ENCODE data around the gene PXDN.

PXDN gene

DNA sequence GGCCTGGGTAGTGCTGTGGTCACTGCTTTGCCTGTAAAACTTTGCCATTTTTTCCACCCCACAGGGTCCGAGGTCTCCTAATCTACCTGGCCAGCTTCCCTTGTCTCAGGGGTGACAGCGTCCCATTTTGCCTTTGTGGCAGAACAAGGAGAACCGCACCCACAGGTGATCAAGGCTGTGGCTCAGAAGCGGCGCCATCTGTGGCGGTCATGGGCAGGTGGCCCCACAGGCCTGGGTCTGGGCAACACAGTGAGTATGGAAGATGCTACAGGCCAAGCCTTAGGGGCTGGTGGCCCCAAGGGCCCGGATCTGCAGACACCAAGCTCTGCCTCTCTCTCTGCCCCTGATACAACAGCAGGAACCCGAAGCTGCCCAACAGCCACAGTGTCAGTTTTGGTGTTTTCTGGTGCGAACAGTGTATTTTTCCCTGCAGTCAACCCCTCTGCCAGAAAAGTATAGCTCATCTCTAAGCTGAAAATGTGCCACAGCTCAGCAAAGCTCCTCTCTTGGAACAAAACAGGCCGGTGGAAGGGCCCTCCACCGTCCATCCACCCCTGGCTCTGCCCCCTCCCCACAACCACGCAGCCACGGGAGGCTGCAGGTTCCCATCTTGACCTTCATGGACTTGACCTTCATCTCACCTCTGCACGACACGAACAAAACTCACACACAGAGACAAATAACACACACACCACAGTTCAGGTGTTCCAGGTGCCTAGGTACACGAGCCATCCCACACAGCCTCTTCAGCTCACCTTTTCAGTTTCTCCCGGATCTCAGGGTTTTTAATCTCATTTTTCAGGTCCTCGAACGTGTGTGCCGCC lies 96.7 kb downstream of the PXDN start:
- H4K20me1 ChIP-seq (ENCODE audit: insufficient read depth, low read length), result no peaks in the 10 kb centered on the region
- no peak overlapping the region for H3K27ac ChIP-seq (ENCODE audit: low read length)
- H3K9me2 ChIP-seq (replicated peaks; ENCODE audit: insufficient read depth, low read length), result no peaks in the 10 kb centered on the region
- no peaks in the 10 kb centered on the region for H3K9me3 ChIP-seq (replicated peaks; ENCODE audit: insufficient read depth, low read length)
- no peaks in the 10 kb centered on the region for H3K4me1 ChIP-seq (ENCODE audit: low read length)
- no peak overlapping the region for H3K4me2 ChIP-seq (ENCODE audit: low read depth, low read length)
- no peak for TF ChIP-seq EZH2 (optimal IDR thresholded peaks at IDR 0.05; ENCODE audit: low read depth, low read length)
- TF ChIP-seq EZH2phosphoT487 (IDR thresholded peaks at IDR 0.05; ENCODE audit: low read length), result no peak
- TF ChIP-seq, protein P1, sequence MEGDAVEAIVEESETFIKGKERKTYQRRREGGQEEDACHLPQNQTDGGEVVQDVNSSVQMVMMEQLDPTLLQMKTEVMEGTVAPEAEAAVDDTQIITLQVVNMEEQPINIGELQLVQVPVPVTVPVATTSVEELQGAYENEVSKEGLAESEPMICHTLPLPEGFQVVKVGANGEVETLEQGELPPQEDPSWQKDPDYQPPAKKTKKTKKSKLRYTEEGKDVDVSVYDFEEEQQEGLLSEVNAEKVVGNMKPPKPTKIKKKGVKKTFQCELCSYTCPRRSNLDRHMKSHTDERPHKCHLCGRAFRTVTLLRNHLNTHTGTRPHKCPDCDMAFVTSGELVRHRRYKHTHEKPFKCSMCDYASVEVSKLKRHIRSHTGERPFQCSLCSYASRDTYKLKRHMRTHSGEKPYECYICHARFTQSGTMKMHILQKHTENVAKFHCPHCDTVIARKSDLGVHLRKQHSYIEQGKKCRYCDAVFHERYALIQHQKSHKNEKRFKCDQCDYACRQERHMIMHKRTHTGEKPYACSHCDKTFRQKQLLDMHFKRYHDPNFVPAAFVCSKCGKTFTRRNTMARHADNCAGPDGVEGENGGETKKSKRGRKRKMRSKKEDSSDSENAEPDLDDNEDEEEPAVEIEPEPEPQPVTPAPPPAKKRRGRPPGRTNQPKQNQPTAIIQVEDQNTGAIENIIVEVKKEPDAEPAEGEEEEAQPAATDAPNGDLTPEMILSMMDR (IDR thresholded peaks at IDR 0.05; ENCODE audit: low read length), result no peak
- H3K79me2 ChIP-seq (ENCODE audit: low read length), result no peaks in the 10 kb centered on the region
- H3K4me3 ChIP-seq (ENCODE audit: low read length), result no peak overlapping the region
- H2AFZ ChIP-seq (ENCODE audit: low read length), result no peak overlapping the region
- H3K36me3 ChIP-seq (replicated peaks; ENCODE audit: insufficient read depth, low read length), result no peaks in the 10 kb centered on the region
- no peak for DNase-seq
- no peaks in the 10 kb centered on the region for H3F3A ChIP-seq (ENCODE audit: insufficient read depth, low read length)
- no peak overlapping the region for H3K9ac ChIP-seq (ENCODE audit: low read length)
- H3K27me3 ChIP-seq (replicated peaks; ENCODE audit: insufficient read depth, low read length), result no peaks in the 10 kb centered on the region

DNA sequence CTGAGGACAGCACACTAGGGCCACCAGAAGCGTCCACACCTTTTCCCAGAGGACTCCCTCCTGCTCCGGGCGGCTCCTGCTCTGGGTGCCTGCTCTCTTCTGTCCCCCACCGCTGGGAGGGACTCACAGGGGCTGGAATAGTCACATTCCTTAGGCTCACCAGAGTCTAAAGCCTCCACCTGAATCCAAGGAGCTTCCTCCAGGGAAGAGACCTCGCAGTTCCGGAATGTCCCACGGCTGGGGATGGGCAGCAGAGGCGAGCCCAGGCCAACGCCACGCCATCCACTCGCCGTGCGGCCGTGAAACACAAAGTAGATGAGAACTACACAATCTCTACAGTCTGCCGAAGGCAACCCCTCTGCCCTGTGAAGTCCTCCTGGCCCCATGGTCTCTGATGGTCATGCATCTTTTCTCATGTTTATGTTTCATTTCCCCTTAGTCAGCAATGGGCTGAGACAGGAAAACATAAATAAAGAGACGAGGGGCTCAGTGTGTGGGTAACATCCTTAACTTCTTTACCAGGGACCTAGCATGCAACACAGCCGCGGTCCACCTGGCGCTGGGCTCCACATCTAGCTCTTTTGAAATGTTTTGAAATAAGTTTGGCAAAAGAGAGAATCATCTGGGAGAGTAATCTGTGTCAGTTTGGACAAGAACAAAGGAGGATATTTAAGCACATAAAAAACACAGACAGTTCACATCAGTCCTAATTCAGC lies 98.4 kb downstream of the PXDN start:
- Histone ChIP-seq H3K79me2 (ENCODE audit: low read length) (no peaks in the 10 kb centered on the region), H3K4me3 (ENCODE audit: low read length) (no peak overlapping the region), H3K4me1 (ENCODE audit: low read length) (no peaks in the 10 kb centered on the region), H3K27me3 (replicated peaks; ENCODE audit: insufficient read depth, low read length) (no peaks in the 10 kb centered on the region), H3K27ac (ENCODE audit: low read length) (no peak overlapping the region), H3K4me2 (ENCODE audit: low read depth, low read length) (no peak overlapping the region), H3K9me3 (replicated peaks; ENCODE audit: insufficient read depth, low read length) (no peaks in the 10 kb centered on the region), H4K20me1 (ENCODE audit: insufficient read depth, low read length) (no peaks in the 10 kb centered on the region), H3K36me3 (replicated peaks; ENCODE audit: insufficient read depth, low read length) (no peaks in the 10 kb centered on the region), H2AFZ (ENCODE audit: low read length) (no peak overlapping the region), H3K9ac (ENCODE audit: low read length) (no peak overlapping the region), H3F3A (ENCODE audit: insufficient read depth, low read length) (no peaks in the 10 kb centered on the region), H3K9me2 (replicated peaks; ENCODE audit: insufficient read depth, low read length) (no peaks in the 10 kb centered on the region)
- no peak for DNase-seq
- no peak for TF ChIP-seq EZH2 (optimal IDR thresholded peaks at IDR 0.05; ENCODE audit: low read depth, low read length)
- no peak for TF ChIP-seq EZH2phosphoT487 (IDR thresholded peaks at IDR 0.05; ENCODE audit: low read length)
- TF ChIP-seq, protein P1 (IDR thresholded peaks at IDR 0.05; ENCODE audit: low read length), result no peak

DNA sequence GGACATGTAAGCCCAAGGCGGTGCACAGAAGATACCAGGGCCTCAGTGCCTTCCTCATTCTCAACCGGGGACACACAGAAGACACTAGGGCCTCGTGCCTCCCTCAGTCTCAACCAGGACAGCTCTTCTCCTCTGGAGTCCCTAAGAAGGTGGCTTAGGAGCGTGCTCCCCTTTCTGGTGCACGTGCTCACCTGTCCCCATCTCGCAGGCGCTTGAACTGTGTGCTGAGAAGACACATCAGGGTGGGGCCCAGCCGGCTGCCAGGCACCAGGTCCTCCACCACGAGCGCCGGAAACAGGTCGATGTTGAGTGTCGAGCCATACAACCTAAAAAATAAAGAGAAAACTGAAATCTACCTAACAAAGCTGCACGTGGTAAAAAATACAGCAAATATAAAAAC lies 99.9 kb downstream of the PXDN start:
- Histone ChIP-seq H4K20me1 (ENCODE audit: insufficient read depth, low read length) (no peaks in the 10 kb centered on the region), H3K79me2 (ENCODE audit: low read length) (no peaks in the 10 kb centered on the region), H3K9ac (ENCODE audit: low read length) (no peak overlapping the region), H3K36me3 (replicated peaks; ENCODE audit: insufficient read depth, low read length) (no peaks in the 10 kb centered on the region), H3K4me2 (ENCODE audit: low read depth, low read length) (no peak overlapping the region), H3K27ac (ENCODE audit: low read length) (no peak overlapping the region), H3K4me3 (ENCODE audit: low read length) (no peak overlapping the region), H2AFZ (ENCODE audit: low read length) (no peak overlapping the region), H3K27me3 (replicated peaks; ENCODE audit: insufficient read depth, low read length) (no peaks in the 10 kb centered on the region), H3F3A (ENCODE audit: insufficient read depth, low read length) (no peaks in the 10 kb centered on the region), H3K9me2 (replicated peaks; ENCODE audit: insufficient read depth, low read length) (no peaks in the 10 kb centered on the region), H3K4me1 (ENCODE audit: low read length) (no peaks in the 10 kb centered on the region), H3K9me3 (replicated peaks; ENCODE audit: insufficient read depth, low read length) (no peaks in the 10 kb centered on the region)
- no peak for DNase-seq
- TF ChIP-seq EZH2phosphoT487 (IDR thresholded peaks at IDR 0.05; ENCODE audit: low read length) (no peak), EZH2 (optimal IDR thresholded peaks at IDR 0.05; ENCODE audit: low read depth, low read length) (no peak)
- TF ChIP-seq, protein P1 (IDR thresholded peaks at IDR 0.05; ENCODE audit: low read length), result no peak

Measured in MM.1S (cell line).